Pancreas (tissue), 10 donors: Measurements from ENCODE around the gene RTEL1. TPM values are rescaled to one million over a fixed set of nuclear protein-coding genes. Genes with fewer than 3 reads are reported as not detected.

Source experiments
- ATAC-seq, 4 donors: fragments of 200-7000 bp; cut with Tn5 transposase; one replicate each; pipeline versions ENCODE4 v1.8.0 to v1.9.1; 2020; ENCODE audit warnings: mild to moderate bottlenecking in 4 of 4, moderate library complexity in 4 of 4
- DNase-seq, 6 donors: peaks; one replicate each; pipeline ENCODE4 v3.0.0-alpha.2; 2020
- FAIRE-seq: peaks from 2 replicates; lab custom pipeline; 2012; peaks lifted over from hg19 to GRCh38; lab: Jason Lieb, UNC
- H3K27ac ChIP-seq, 4 donors: fragments of 200-600 bp; sonication (generic); 1 replicate in 3 of 4; 2 replicates in 1 of 4; pipeline versions ENCODE4 v1.5.0 to v1.8.0; 2020
- H3K27me3 ChIP-seq, 4 donors: fragments of 200-600 bp; one replicate each; pipeline ENCODE4 v1.8.0; 2021
- H3K36me3 ChIP-seq, 3 donors: fragments of 200-600 bp; sonication (generic) in 1 of 3; one replicate each; pipeline versions ENCODE4 v1.5.0 to v1.8.0; 2020 to 2021
- H3K4me1 ChIP-seq, 3 donors: fragments of 200-600 bp; one replicate each; pipeline ENCODE4 v1.8.0; 2021
- H3K4me3 ChIP-seq, 4 donors: fragments of 200-600 bp; sonication (generic) in 2 of 4; one replicate each; pipeline versions ENCODE4 v1.5.0 to v1.8.0; 2020 to 2021
- H3K9me3 ChIP-seq, 4 donors: fragments of 200-600 bp; one replicate each; pipeline ENCODE4 v1.8.0; 2021
- WGBS, 2 donors: extraction: QIAGEN DNeasy Blood & Tissue Kit; methylation state at CpG; one replicate each; pipeline ENCODE4 v1.1.7; 2013; 5-methylcytosine and 5-hydroxymethylcytosine counted together
- intact Hi-C, 3 donors: fragments of 100-400 bp; cut with DNase I; formaldehyde crosslinking; loops; one replicate each; pipeline versions ENCODE4 v1.11.1 to v1.14.2; 2022
- polyA plus RNA-seq, 2 donors: library from polyadenylated mRNA; stranded (reverse); fragments of 200-250 nt; gene quantifications; one replicate each; pipeline ENCODE4 v1.2.3, GENCODE V29; 2013
- total RNA-seq, 6 donors: library from RNA; stranded (reverse); fragmentation: NEBNext Ultra II Directional in 4 of 6; extraction: Animal tissue kit (Norgen Biotek cat#: 25700) in 4 of 6; gene quantifications; one replicate each; pipeline versions ENCODE4 v1.2.1 to v1.2.4, GENCODE V29; 2021 to 2023
- TF ChIP-seq, protein P1 (sequence below), 4 donors: fragments of 200-600 bp; sonication (generic) in 3 of 4; IDR thresholded peaks; one replicate each; pipeline versions ENCODE4 v1.5.0 to v1.8.0; 2021; ENCODE audit warnings: antibody characterized with exemption in 4 of 4
- donor health status: healthy with polysubstance abuse.
- donor health status: DM: no; HTN: no; CAD: no; lungs with moderate emphysema.
- donor health status: DM: no; HTN: no; CAD: no.
- donor health status: control.
- donor health status: control.
- donor health status: Bipolar disorder and iron deficiency.
- donor health status: DM: yes; HTN: yes; CAD: no.
- donor health status: DM: no; HTN: no; CAD: no.
- donor health status: DM: no; HTN: no; CAD: no.
- donor health status: DM: yes; HTN: yes; CAD: no.

RTEL1 gene
- total and polyA plus RNA-seq, 8 donors, result 10.5 to 36.6 (median 15.0) TPM

DNA sequence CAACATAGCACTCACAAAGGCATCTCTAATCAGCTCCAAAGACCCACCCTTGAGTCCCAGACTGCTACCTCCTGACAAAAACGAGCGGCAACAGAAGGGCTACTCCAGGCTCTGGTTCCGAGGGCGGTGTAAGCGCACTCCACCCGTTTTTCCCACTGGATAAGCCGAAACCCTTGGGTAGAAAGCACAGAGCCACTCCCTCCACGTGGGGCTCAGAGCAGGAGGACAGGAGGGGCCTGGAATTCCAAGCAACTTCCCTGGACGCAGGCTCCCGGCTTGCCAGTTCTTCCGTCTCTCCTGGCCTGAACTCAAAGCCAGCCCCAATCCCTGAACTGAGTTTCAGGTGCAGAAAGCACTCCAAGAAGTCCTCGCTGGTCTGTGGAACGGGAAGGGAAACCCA lies 38.6 kb upstream of the RTEL1 start:
- Histone ChIP-seq H3K36me3 (peaks cover 0 to 6% (median 0%) of the 10 kb centered on the region in 3 donors), H3K27ac (no peak overlapping the region), H3K4me1 (no peaks in the 10 kb centered on the region), H3K4me3 (no peak overlapping the region), H3K27me3 (no peaks in the 10 kb centered on the region), H3K9me3 (no peaks in the 10 kb centered on the region)
- intact Hi-C loops, result no loop called here
- FAIRE-seq (no peak), ATAC-seq (no peak), DNase-seq (peak in 1 of 6 donors; percentile 32)
- TF ChIP-seq, protein P1, sequence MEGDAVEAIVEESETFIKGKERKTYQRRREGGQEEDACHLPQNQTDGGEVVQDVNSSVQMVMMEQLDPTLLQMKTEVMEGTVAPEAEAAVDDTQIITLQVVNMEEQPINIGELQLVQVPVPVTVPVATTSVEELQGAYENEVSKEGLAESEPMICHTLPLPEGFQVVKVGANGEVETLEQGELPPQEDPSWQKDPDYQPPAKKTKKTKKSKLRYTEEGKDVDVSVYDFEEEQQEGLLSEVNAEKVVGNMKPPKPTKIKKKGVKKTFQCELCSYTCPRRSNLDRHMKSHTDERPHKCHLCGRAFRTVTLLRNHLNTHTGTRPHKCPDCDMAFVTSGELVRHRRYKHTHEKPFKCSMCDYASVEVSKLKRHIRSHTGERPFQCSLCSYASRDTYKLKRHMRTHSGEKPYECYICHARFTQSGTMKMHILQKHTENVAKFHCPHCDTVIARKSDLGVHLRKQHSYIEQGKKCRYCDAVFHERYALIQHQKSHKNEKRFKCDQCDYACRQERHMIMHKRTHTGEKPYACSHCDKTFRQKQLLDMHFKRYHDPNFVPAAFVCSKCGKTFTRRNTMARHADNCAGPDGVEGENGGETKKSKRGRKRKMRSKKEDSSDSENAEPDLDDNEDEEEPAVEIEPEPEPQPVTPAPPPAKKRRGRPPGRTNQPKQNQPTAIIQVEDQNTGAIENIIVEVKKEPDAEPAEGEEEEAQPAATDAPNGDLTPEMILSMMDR (IDR thresholded peaks at IDR 0.05), result no peak
- 84 to 89% methylated on average over 13 of the region's 13 CpGs for WGBS, 2 donors

DNA sequence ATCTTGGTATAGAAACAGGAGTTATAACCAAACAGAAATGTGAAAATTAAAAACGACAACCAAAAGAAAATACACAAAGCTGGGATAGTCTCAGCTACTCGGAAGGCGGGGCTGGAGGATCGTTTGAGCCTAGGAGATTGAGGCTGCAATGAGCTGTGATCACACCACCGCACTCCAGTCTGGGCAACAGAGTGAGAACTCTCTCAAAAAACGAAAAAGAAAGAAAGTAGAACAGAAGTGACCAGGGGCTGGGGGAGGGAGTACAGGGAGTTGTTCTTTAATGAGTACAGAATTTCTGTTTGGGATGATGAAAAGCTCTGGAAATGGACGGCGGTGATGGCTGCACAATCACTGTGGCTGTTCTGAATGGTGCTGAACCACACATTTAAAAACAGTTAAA lies 37.1 kb upstream of the RTEL1 start:
- TF ChIP-seq, protein P1 (IDR thresholded peaks at IDR 0.05), result no peak
- peaks cover 0 to 6% (median 0%) of the 10 kb centered on the region in 3 donors for H3K36me3 ChIP-seq
- no peaks in the 10 kb centered on the region for H3K27me3 ChIP-seq
- ATAC-seq (no peak), FAIRE-seq (no peak), DNase-seq (no peak)
- no peaks in the 10 kb centered on the region for H3K4me1 ChIP-seq
- intact Hi-C loops, result no loop called here
- WGBS, 2 donors, result 73 to 77% methylated on average over 8 of the region's 8 CpGs
- H3K9me3 ChIP-seq, result no peaks in the 10 kb centered on the region
- no peak overlapping the region for H3K27ac ChIP-seq
- H3K4me3 ChIP-seq, result no peak overlapping the region

DNA sequence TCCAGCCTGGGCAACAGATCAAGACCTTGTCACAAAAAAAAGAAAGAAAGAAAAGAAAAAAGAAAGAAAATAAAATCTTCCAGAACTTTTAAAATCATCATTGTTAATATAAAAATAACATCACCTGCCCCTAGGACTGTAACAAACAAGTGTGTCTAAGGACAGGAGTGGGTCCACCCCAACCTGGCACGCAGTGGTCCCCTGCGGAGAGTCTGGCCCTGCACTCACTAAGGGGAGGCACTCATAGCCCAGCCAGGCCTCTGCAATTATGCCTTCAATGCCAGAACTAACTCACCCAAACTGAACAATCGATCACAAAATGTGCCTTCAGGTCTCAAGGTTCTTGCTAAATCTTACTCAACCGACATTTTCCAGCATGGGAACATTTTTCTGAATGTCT lies 36.0 kb upstream of the RTEL1 start:
- 91 to 92% methylated on average over 4 of the region's 4 CpGs for WGBS, 2 donors
- no peaks in the 10 kb centered on the region for H3K9me3 ChIP-seq
- H3K4me3 ChIP-seq, result no peak overlapping the region
- no peak for FAIRE-seq
- H3K36me3 ChIP-seq, result peaks cover 0 to 6% (median 0%) of the 10 kb centered on the region in 3 donors
- H3K27me3 ChIP-seq, result no peaks in the 10 kb centered on the region
- no peaks in the 10 kb centered on the region for H3K4me1 ChIP-seq
- H3K27ac ChIP-seq, result no peak overlapping the region
- TF ChIP-seq, protein P1 (IDR thresholded peaks at IDR 0.05), result no peak
- ATAC-seq, result no peak
- intact Hi-C loops, result no loop called here
- DNase-seq, result peak in 2 of 6 donors; percentile 11 to 13

DNA sequence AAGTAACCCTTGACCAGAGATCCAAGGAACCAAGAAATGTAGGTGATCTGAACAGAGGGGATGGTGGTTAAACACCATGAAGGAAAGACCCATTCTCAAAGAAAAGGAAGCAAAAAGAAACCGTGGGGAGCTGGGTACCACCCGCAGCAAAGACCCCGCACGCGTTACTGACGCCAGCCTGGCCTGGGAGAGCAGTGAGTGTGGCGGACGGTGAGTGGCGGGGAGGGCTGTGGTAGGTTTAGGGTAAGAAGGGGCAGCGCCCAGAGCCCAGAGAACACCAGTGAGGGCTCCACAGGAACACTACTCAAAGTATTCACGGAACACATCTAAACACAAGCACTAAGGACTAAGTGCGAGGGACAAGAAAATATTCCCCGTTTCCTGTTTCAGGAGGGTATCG lies 35.4 kb upstream of the RTEL1 start:
- TF ChIP-seq, protein P1 (IDR thresholded peaks at IDR 0.05), result no peak
- peaks cover 0 to 6% (median 0%) of the 10 kb centered on the region in 3 donors for H3K36me3 ChIP-seq
- WGBS, 2 donors, result 94 to 97% methylated on average over 14 of the region's 14 CpGs
- no peak overlapping the region for H3K27ac ChIP-seq
- H3K9me3 ChIP-seq, result no peaks in the 10 kb centered on the region
- H3K4me1 ChIP-seq, result no peaks in the 10 kb centered on the region
- intact Hi-C loops, result no loop called here
- no peak for ATAC-seq
- no peak for FAIRE-seq
- peak in 2 of 6 donors; percentile 11 to 29 for DNase-seq
- H3K4me3 ChIP-seq, result no peak overlapping the region
- no peaks in the 10 kb centered on the region for H3K27me3 ChIP-seq

DNA sequence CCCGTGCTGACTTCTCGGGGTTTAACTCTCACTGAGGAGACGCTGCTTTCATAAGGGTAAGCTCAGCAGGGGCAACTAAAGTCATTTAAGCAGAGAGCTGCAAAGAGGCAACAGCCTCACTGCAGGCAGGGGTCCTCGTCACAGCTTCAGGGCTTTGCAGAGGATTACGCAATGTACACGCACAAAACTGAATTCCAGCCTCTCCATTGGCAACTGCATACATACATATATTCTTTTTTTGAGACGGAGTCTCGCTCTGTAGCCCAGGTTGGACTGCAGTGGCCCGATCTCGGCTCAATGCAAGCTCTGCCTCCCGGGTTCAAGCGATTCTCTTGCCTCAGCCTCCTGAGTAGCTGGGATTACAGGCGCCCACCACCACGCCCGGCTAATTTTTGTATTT lies 33.6 kb upstream of the RTEL1 start:
- ATAC-seq, result no peak
- intact Hi-C loops, result no loop called here
- TF ChIP-seq, protein P1 (IDR thresholded peaks at IDR 0.05), result no peak
- FAIRE-seq, result no peak
- H3K27ac ChIP-seq, result no peak overlapping the region
- no peaks in the 10 kb centered on the region for H3K36me3 ChIP-seq
- 91 to 92% methylated on average over 15 of the region's 15 CpGs for WGBS, 2 donors
- peak in 2 of 6 donors; percentile 7 to 10 for DNase-seq
- H3K27me3 ChIP-seq, result no peaks in the 10 kb centered on the region
- no peaks in the 10 kb centered on the region for H3K9me3 ChIP-seq
- H3K4me3 ChIP-seq, result no peak overlapping the region
- peaks cover 0 to 5% (median 4%) of the 10 kb centered on the region in 3 donors for H3K4me1 ChIP-seq
